ENCODE data around the gene GABBR1.
A peak's percentile ranks its signal among the peaks of the same experiment; 100 is the strongest.

GABBR1 gene

GRCh38 chr6:29647927-29648642, 15.1 kb upstream of the GABBR1 start:
- peak; percentile 78 for TF ChIP-seq CTCF (IDR thresholded peaks at IDR 0.05; ENCODE audit: low read depth, low read length)
- H3K4me3 ChIP-seq (ENCODE audit: low read depth, low read length), result no peak overlapping the region
- peak; percentile 51 for DNase-seq (ENCODE audit: low read depth, low spot score)
- in situ Hi-C loops (cut with HindIII; ENCODE audit: low sequenced_read_pairs), result no loop called here

DNA sequence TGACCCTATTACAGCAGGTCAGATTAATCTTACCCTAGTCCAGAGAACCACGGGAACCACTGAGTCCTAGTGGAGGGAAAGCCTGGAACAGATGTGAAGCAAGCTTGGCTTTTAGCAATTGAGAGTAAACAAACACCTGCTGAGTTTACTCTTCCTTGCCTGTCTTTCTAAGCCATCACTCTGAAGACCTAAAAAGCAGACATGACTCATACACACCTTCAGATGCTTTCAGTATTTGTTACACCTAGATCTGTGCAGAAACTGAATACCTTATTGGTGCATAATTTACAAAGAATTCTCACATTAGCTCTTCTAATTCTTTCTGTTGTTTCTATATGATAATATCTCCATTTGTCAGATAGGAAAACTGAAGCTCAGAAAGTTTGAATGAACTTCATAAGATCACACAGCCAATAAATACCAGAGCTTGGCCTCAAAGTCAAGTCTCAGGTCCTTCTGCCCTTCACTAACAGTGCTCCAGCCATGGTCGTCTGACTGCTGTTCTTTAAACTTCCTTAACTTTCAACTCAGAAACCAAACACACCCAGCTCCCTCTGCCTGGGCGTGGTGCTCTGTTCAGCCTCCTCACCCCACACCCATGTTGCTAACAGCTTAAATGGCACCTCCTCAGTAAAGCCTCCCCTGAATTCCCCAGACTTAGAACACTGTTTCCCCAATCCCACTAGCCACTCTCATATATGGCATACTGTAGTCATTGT, 8.6 kb upstream of the GABBR1 start:
- no peak for TF ChIP-seq CTCF (IDR thresholded peaks at IDR 0.05; ENCODE audit: low read depth, low read length)
- DNase-seq (ENCODE audit: low read depth, low spot score), result no peak
- H3K4me3 ChIP-seq (ENCODE audit: low read depth, low read length), result no peak overlapping the region
- in situ Hi-C loops (cut with HindIII; ENCODE audit: low sequenced_read_pairs), result no loop called here

DNA sequence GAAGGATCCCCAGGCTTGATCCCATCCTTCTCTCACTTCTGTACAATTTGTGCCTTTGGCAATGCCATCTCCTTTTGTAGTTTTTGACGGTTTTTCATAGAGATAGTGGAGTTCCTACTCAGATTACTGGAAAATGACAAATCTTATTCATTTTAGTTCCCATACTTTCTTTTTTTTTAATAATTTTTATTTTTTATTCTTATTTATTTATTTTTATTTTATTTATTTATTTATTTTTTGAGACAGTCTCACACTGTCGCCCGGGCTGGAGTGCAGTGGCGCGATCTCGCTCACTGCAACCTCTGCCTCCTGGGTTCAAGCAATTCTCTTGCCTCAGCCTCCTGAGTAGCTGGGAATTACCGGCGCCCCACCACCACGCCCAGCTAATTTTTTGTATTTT, 4.3 kb upstream of the GABBR1 start:
- no peak for TF ChIP-seq CTCF (IDR thresholded peaks at IDR 0.05; ENCODE audit: low read depth, low read length)
- DNase-seq (ENCODE audit: low read depth, low spot score), result no peak
- no peak overlapping the region for H3K4me3 ChIP-seq (ENCODE audit: low read depth, low read length)
- in situ Hi-C loops (cut with HindIII; ENCODE audit: low sequenced_read_pairs), result no loop called here

- DNase-seq (ENCODE audit: low read depth, low spot score), result no peak
- peak overlapping the region; percentile 53 for H3K4me3 ChIP-seq (ENCODE audit: low read depth, low read length)
- in situ Hi-C loops (cut with HindIII; ENCODE audit: low sequenced_read_pairs), result no loop called here
- TF ChIP-seq CTCF (IDR thresholded peaks at IDR 0.05; ENCODE audit: low read depth, low read length), result no peak
Observed at GRCh38 chr6:29633534-29633905, 537 bp upstream of the GABBR1 start.

DNA sequence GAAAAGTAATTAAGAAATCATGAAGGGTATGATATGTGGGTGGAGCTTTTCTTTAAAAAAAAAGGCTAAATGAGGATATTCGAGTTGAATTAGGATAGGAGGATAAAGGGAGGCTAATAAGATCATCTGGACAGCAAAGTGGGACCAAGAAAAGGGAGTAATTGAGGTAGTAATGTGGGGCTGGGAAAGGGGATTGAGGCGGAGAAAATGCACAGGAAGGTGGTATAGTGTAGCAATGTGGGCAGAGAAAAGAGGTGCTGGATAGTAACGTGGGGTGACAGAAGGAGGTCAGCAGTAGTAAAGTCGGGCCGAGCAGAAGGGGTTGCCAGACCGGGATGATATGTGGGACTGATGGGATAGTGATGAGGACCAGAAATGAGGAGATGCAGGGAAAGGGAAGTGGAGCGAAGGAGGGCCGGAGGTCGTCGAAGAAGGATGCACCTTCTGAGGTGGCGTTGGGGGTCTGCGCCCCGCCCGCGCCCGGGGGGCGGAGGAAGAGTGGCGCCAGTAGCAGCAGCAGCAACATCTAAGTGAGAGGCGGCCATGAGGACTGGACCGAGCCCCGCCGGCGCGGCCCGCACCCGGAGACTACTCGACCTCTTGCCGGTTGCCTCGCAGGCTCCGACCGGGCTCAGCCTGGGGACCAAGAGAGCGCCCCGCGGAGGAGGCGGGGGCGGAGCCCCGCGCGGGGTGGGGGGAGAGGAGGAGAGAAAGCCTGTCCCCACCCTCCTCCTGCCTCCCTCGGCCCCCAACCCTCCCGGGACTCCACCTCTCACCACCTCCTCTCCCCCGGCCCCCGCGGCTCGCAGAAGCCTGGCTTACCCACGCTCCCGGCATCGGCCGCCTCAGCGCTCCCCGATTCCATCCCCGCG, 887 bp downstream of the GABBR1 start:
- peak; percentile 65 for DNase-seq (ENCODE audit: low read depth, low spot score)
- TF ChIP-seq CTCF (IDR thresholded peaks at IDR 0.05; ENCODE audit: low read depth, low read length), result no peak
- in situ Hi-C loops (cut with HindIII; ENCODE audit: low sequenced_read_pairs), result no loop called here
- peak overlapping the region; percentile 53 for H3K4me3 ChIP-seq (ENCODE audit: low read depth, low read length)

DNA sequence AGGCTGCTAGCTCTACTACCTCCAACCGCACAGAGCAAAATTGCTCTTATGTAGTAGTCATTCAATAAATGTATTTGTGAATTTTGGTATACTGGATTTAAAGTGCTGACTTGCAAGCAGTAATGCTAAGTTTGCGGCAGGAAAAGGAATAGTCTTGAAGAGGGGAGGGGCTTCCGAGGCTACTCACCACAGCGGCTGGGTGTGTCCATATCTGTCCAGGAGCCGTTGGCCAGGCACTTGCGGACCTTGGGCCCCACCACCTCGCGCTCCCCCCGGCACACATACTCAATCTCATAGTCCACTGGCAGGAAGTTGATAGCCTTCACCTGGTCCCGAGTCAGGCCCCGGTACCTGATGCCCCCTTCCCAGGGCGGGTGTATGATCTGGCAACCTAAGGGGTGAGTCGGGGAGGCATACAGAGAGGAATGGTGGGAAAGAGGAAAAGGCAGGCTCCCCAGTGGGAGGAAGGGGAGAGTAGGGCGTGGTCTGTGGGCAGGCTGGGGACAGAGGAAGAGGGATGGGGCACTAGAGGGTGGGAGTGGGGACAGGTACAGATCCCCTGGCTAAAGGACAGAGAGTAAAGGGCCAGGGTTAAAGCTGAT, 1.7 kb downstream of the GABBR1 start:
- in situ Hi-C loops (cut with HindIII; ENCODE audit: low sequenced_read_pairs), result no loop called here
- H3K4me3 ChIP-seq (ENCODE audit: low read depth, low read length), result peak overlapping the region; percentile 53
- TF ChIP-seq CTCF (IDR thresholded peaks at IDR 0.05; ENCODE audit: low read depth, low read length), result no peak

More for the DNA sequence above, 1.7 kb downstream of the GABBR1 start:
- DNase-seq (ENCODE audit: low read depth, low spot score), result no peak

Data from astrocyte of the spinal cord (primary cell).